ENCODE measurements around the gene POLE4. TPM values are rescaled to one million over a fixed set of nuclear protein-coding genes. Genes with fewer than 3 reads are reported as not detected.
A peak's percentile ranks its signal among the peaks of the same experiment; 100 is the strongest.

POLE4 gene
- total RNA-seq (10 to 100 TPM; 12.9 to 73.3 (median 34.9) TPM), polyA plus RNA-seq (10 to 100 TPM; 46.1 to 50.1 TPM)
- long read RNA-seq, donor 1, transcript POLE4-205 (4 exons, 1,248 nt), result major isoform, 8 of 11 reads
- long read RNA-seq, donor 1, partial matches to known transcripts, result 2 of 11 reads
- long read RNA-seq, donor 1, other reads (novel, unspliced or antisense), result 1 of 11 reads
- long read RNA-seq, donor 2, transcript POLE4-205 (4 exons, 1,248 nt), result major isoform, 6 of 6 reads
- long read RNA-seq, donor 2, partial matches to known transcripts, result 0 of 6 reads
- long read RNA-seq, donor 2, other reads (novel, unspliced or antisense), result 0 of 6 reads
- long read RNA-seq, donor 3, transcript POLE4-205 (4 exons, 1,248 nt), result major isoform, 11 of 12 reads
- long read RNA-seq, donor 3, partial matches to known transcripts, result 1 of 12 reads
- long read RNA-seq, donor 3, other reads (novel, unspliced or antisense), result 0 of 12 reads

GRCh38 chr2:74958274-74959105, at the start of gene POLE4:
TSS of gene POLE4 (plus strand) at chr2:74958643. CDS start at chr2:74958680, 37 bp downstream.
- peaks cover 0 to 26% (median 7%) of the 10 kb centered on the region in 9 donors for H3K36me3 ChIP-seq
- ATAC-seq (peak; percentile 92 to 100 (median 98)), DNase-seq (peak; percentile 92 to 97 (median 95))
- no peaks in the 10 kb centered on the region for H3K27me3 ChIP-seq
- H3K4me1 ChIP-seq, result peaks cover 0 to 22% (median 9%) of the 10 kb centered on the region in 12 donors
- WGBS, 4 donors, result 1 to 2% (median 1%) methylated on average over 33 to 81 of the region's 81 CpGs
- H3K4me3 ChIP-seq, result peak within 1 kb of the TSS; percentile 51 to 81 (median 67)
- TF ChIP-seq CTCF (IDR thresholded peaks at IDR 0.05) (peak in 4 of 12 donors; percentile 1 to 20 (median 12)), POLR2A (IDR thresholded peaks at IDR 0.05) (peak in 1 of 2 donors; percentile 77)
- peaks cover 0 to 10% (median 0%) of the 10 kb centered on the region in 12 donors for H3K9me3 ChIP-seq
- peak within 1 kb of the TSS; percentile 34 to 97 (median 92) for H3K27ac ChIP-seq
- intact Hi-C loops (cut with DNase I), result loop anchor here in 1 of 10 donors (5.0 kb wide), 1 partner anchor 84 kb away; no protein-coding TSS in a partner anchor

- ATAC-seq, result no peak
Measured at GRCh38 chr2:74908748-74909444, 49.5 kb upstream of the POLE4 start.

GRCh38 chr2:74910245-74910644, 48.2 kb upstream of the POLE4 start:
- intact Hi-C loops (cut with DNase I), result loop anchor here in 1 of 10 donors (10.0 kb wide), 1 partner anchor 715 kb away; no protein-coding TSS in a partner anchor
- no peak overlapping the region for H3K4me3 ChIP-seq
- WGBS, 4 donors, result 86 to 88% (median 87%) methylated on average over 1 of the region's 1 CpG
- no peaks in the 10 kb centered on the region for H3K36me3 ChIP-seq
- peaks cover 0 to 60% (median 18%) of the 10 kb centered on the region in 9 donors for H3K27me3 ChIP-seq
- H3K27ac ChIP-seq, result no peak overlapping the region
- H3K4me1 ChIP-seq, result peaks cover 0 to 4% (median 0%) of the 10 kb centered on the region in 12 donors
- TF ChIP-seq CTCF (IDR thresholded peaks at IDR 0.05) (no peak), POLR2A (IDR thresholded peaks at IDR 0.05) (no peak)
- no peak for ATAC-seq
- DNase-seq, result no peak
- H3K9me3 ChIP-seq, result no peaks in the 10 kb centered on the region

More at GRCh38 chr2:74908748-74909444, 49.5 kb upstream of the POLE4 start:
- TF ChIP-seq POLR2A (IDR thresholded peaks at IDR 0.05) (no peak), CTCF (IDR thresholded peaks at IDR 0.05) (no peak)
- DNase-seq, result no peak
- Histone ChIP-seq H3K4me3 (no peak overlapping the region), H3K27ac (no peak overlapping the region), H3K4me1 (peaks cover 0 to 4% (median 0%) of the 10 kb centered on the region in 12 donors), H3K27me3 (peaks cover 0 to 54% (median 15%) of the 10 kb centered on the region in 9 donors), H3K36me3 (no peaks in the 10 kb centered on the region), H3K9me3 (no peaks in the 10 kb centered on the region)
- 32 to 44% (median 36%) methylated on average over 29 to 31 of the region's 31 CpGs for WGBS, 4 donors
- intact Hi-C loops (cut with DNase I), result no loop called here

Measured in heart left ventricle (tissue), 16 donors.